IMR-90 (cell line): ENCODE measurements around the gene SNED1. TPM values are rescaled to one million over a fixed set of nuclear protein-coding genes. Genes with fewer than 3 reads are reported as not detected.

Source experiments
- ATAC-seq: fragments of 200-7000 bp; cut with Tn5 transposase; 2 replicates; pipeline ENCODE4 v1.9.1; 2020; ENCODE audit warnings: low read depth, mild to moderate bottlenecking, moderate library complexity
- BruUV-seq: library from RNA; stranded (reverse); fragments of 400-500 nt; replicated peaks from 2 replicates; lab custom pipeline; 2021; lab: Mats Ljungman, UMichigan
- CTCF ChIA-PET: fragments of 300-600 bp; formaldehyde crosslinking; extraction: SDS; loops from one replicate; lab custom pipeline; 2021; ENCODE audit warnings: antibody characterized with exemption; lab: Yijun Ruan, JAX
- POLR2A ChIA-PET: fragments of 300-600 bp; sonication (Branson Sonifier 250); formaldehyde crosslinking; loops from one replicate; lab custom pipeline; 2022; ENCODE audit warnings: antibody characterized with exemption; ENCODE audit not compliant: unreplicated experiment; lab: Charles Lee
- DNase-seq: peaks from one replicate; pipeline ENCODE4 v3.0.0; 2013
- H2AFZ ChIP-seq: replicated peaks from 2 replicates; pipeline ENCODE3; 2013; ENCODE audit warnings: low read length, mild to moderate bottlenecking; ENCODE audit not compliant: poor library complexity
- H2AK5ac ChIP-seq: 2 replicates; pipeline ENCODE4 v1.6.1; 2013; ENCODE audit warnings: low read depth, low read length, inconsistent platforms
- H2AK9ac ChIP-seq: replicated peaks from 2 replicates; pipeline ENCODE3; 2013; ENCODE audit warnings: mild to moderate bottlenecking, low read depth, low read length, moderate library complexity; ENCODE audit not compliant: poor library complexity
- H2BK120ac ChIP-seq: 2 replicates; pipeline ENCODE4 v1.6.1; 2013; ENCODE audit warnings: low read depth, low read length, inconsistent platforms
- H2BK15ac ChIP-seq: 3 replicates; pipeline ENCODE4 v1.6.1; 2013; ENCODE audit warnings: low read depth, low read length, inconsistent platforms
- H2BK20ac ChIP-seq: 2 replicates; pipeline ENCODE4 v1.6.1; 2013; ENCODE audit warnings: low read depth, mild to moderate bottlenecking, inconsistent platforms, low read length, moderate library complexity
- H2BK5ac ChIP-seq: 2 replicates; pipeline ENCODE4 v1.6.1; 2013; ENCODE audit warnings: mild to moderate bottlenecking, low read depth, low read length, inconsistent platforms; ENCODE audit not compliant: poor library complexity, severe bottlenecking
- H3K14ac ChIP-seq: replicated peaks from 2 replicates; pipeline ENCODE4 v1.6.1; 2013; ENCODE audit warnings: low read depth, low read length, inconsistent platforms
- H3K18ac ChIP-seq: 2 replicates; pipeline ENCODE4 v1.6.1; 2013; ENCODE audit warnings: low read depth, low read length, control low read depth
- H3K23ac ChIP-seq: 2 replicates; pipeline ENCODE4 v1.6.1; 2013; ENCODE audit warnings: low read depth, low read length, inconsistent platforms
- H3K27ac ChIP-seq: 2 replicates; pipeline ENCODE4 v1.5.1; 2013; ENCODE audit warnings: mild to moderate bottlenecking, control low read depth, low read length; ENCODE audit not compliant: insufficient read depth
- H3K27me3 ChIP-seq: 2 replicates; pipeline ENCODE4 v1.6.1; 2013; ENCODE audit warnings: low read length; ENCODE audit not compliant: control insufficient read depth, insufficient read depth
- H3K36me3 ChIP-seq: 2 replicates; pipeline ENCODE4 v1.6.1; 2013; ENCODE audit warnings: low read length, mixed read lengths; ENCODE audit not compliant: control insufficient read depth, insufficient read depth
- H3K4ac ChIP-seq: 2 replicates; pipeline ENCODE4 v1.6.1; 2013; ENCODE audit warnings: low read depth, low read length, inconsistent platforms
- H3K4me1 ChIP-seq: 2 replicates; pipeline ENCODE4 v1.6.1; 2013; ENCODE audit warnings: low read length, mixed read lengths; ENCODE audit not compliant: control insufficient read depth, insufficient read depth
- H3K4me2 ChIP-seq: 2 replicates; pipeline ENCODE4 v1.6.1; 2013; ENCODE audit warnings: low read depth, mild to moderate bottlenecking, control low read depth, low read length, moderate library complexity
- H3K4me3 ChIP-seq: 2 replicates; pipeline ENCODE4 v1.5.1; 2013; ENCODE audit warnings: low read depth, mild to moderate bottlenecking, control low read depth, low read length, moderate library complexity; ENCODE audit not compliant: insufficient read depth
- H3K56ac ChIP-seq: 2 replicates; pipeline ENCODE4 v1.6.1; 2013; ENCODE audit warnings: low read length, inconsistent platforms; ENCODE audit not compliant: insufficient read depth; ENCODE audit errors: extremely low read depth
- H3K79me1 ChIP-seq, 2 experiments: 2 replicates each; pipeline ENCODE4 v1.6.1; 2013; ENCODE audit warnings: low read length in 2 of 2, inconsistent platforms in 1 of 2, low read depth in 1 of 2
- H3K9ac ChIP-seq: 2 replicates; pipeline ENCODE4 v1.6.1; 2013; ENCODE audit warnings: low read depth, low read length, control low read depth
- H3K9me1 ChIP-seq: 2 replicates; pipeline ENCODE4 v1.6.1; 2013; ENCODE audit warnings: low read length, inconsistent platforms; ENCODE audit not compliant: insufficient read depth
- H3K9me3 ChIP-seq: 2 replicates; pipeline ENCODE4 v1.6.1; 2013; ENCODE audit warnings: low read length; ENCODE audit not compliant: control insufficient read depth, insufficient read depth
- H4K20me1 ChIP-seq: 2 replicates; pipeline ENCODE4 v1.6.1; 2013; ENCODE audit warnings: low read length, inconsistent platforms; ENCODE audit not compliant: insufficient read depth
- H4K5ac ChIP-seq: 2 replicates; pipeline ENCODE4 v1.6.1; 2013; ENCODE audit warnings: mild to moderate bottlenecking, low read depth, low read length, control low read depth
- H4K8ac ChIP-seq, 2 experiments: 2 replicates each; pipeline ENCODE4 v1.6.1; 2013; ENCODE audit warnings: low read depth in 2 of 2, low read length in 2 of 2, control low read depth in 1 of 2, inconsistent platforms in 1 of 2
- H4K91ac ChIP-seq: 2 replicates; pipeline ENCODE4 v1.6.1; 2013; ENCODE audit warnings: low read depth, low read length, inconsistent platforms; ENCODE audit not compliant: insufficient read depth
- CEBPB ChIP-seq: IDR thresholded peaks from 2 replicates; pipeline ENCODE4 v1.6.1; 2012; ENCODE audit warnings: low read depth, low read length, improper control_type of control experiment
- CHD1 ChIP-seq: IDR thresholded peaks from 2 replicates; pipeline ENCODE4 v1.6.1; 2012; ENCODE audit warnings: low read depth, low read length, improper control_type of control experiment
- FOS ChIP-seq: fragments of 150-350 bp; IDR thresholded peaks from 2 replicates; pipeline ENCODE4 v1.6.1; 2016; ENCODE audit warnings: low read depth, low read length
- MAFK ChIP-seq: IDR thresholded peaks from 2 replicates; pipeline ENCODE4 v1.6.1; 2012; ENCODE audit warnings: low read depth, low read length, improper control_type of control experiment
- MAZ ChIP-seq: IDR thresholded peaks from 2 replicates; pipeline ENCODE4 v1.6.1; 2012; ENCODE audit warnings: low read depth, mild to moderate bottlenecking, low read length, improper control_type of control experiment, moderate library complexity, borderline replicate concordance
- MXI1 ChIP-seq: IDR thresholded peaks from 2 replicates; pipeline ENCODE4 v1.6.1; 2012; ENCODE audit warnings: low read depth, mild to moderate bottlenecking, low read length, moderate library complexity, borderline replicate concordance
- RAD21 ChIP-seq: IDR thresholded peaks from 2 replicates; pipeline ENCODE4 v1.6.1; 2012; ENCODE audit warnings: low read length, improper control_type of control experiment
- SMC3 ChIP-seq: fragments of 150-350 bp; IDR thresholded peaks from 2 replicates; pipeline ENCODE4 v1.6.1; 2016; ENCODE audit warnings: low read depth, mild to moderate bottlenecking, antibody characterized with exemption, low read length, moderate library complexity
- WGBS, 2 experiments: methylation state at CpG; one replicate each; pipeline versions ENCODE4 v1.1.5 to v1.1.7; 2013; ENCODE audit warnings: missing lambda C conversion rate in 2 of 2; ENCODE audit not compliant: insufficient read length in 1 of 2; ENCODE audit errors: extremely low coverage in 2 of 2; 5-methylcytosine and 5-hydroxymethylcytosine counted together
- dilution Hi-C: fragments of 300-500 bp; cut with HindIII; formaldehyde crosslinking; loops from one replicate; pipeline ENCODE4 v1.14.3; 2018; ENCODE audit warnings: low sequenced_read_pairs; ENCODE audit not compliant: unreplicated experiment
- in situ Hi-C: fragments of 300-500 bp; cut with MboI; formaldehyde crosslinking; loops from 3 replicates; pipeline ENCODE4 v1.14.3; 2019; ENCODE audit warnings: low sequenced_read_pairs, inconsistent platforms, mixed read lengths
- intact Hi-C: fragments of 100-400 bp; cut with micrococcal nuclease; formaldehyde crosslinking; loops from 2 replicates; pipeline ENCODE4 v1.10.0; 2022
- polyA plus RNA-seq, 3 experiments: library from polyadenylated mRNA; depleted of rRNA; stranded (reverse); fragments of >200 nt; gene quantifications; 2 replicates each; pipeline ENCODE4 v1.2.3, GENCODE V29; 2012; ENCODE audit warnings: low replicate concordance in 1 of 3
- total RNA-seq: library from RNA; depleted of rRNA; stranded (reverse); fragments of >200 nt; gene quantifications from 2 replicates; pipeline ENCODE4 v1.2.3, GENCODE V29; 2012
- TF ChIP-seq, protein P1 (sequence below): conservative IDR thresholded peaks from 2 replicates; pipeline ENCODE4 v1.5.1; 2012; ENCODE audit warnings: mild to moderate bottlenecking, low read depth, low read length, improper control_type of control experiment

The SNED1 gene
- total and polyA plus RNA-seq, 2 of the 4 experiments (the other 2 are of a cell fraction) = 1.1 to 3.4 TPM

DNA sequence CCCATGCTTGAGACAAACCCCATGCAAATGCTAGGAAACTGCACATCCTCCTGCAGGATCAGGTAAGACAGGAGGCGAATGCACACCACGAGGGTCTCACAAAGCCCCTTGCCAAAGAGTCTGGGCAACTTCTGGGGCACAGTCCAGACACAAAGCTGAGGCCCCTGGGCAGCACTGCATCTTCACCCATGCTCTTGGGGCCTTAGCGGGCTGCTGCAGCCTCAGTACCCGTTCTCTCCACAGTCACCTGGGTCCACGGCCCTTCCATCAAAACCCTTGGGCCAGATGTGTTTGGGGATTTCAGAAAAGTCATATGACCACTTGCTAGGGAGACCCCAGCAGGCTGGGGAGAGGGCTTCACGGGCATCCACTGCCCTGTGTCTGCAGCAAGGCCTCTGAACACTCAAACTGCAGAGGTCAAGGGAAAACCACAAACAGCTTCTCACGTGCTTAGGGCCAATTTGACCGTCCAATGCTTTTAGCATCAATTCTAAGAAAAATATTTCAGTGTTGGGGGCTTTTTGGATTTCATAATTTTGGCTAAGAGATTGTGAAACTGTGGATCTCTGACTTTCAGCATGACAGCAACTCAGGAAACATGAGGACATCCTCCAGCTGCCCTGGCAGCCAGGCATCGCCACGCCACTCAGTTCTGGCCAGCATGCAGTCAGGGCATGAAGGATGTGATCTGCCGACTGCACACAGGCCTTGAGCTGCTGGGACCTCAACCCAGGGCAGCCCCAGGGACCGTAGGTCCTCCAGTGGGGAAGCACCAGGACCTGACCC lies 130.9 kb downstream of the SNED1 start:
- Histone ChIP-seq H3K9ac (no peak overlapping the region), H3K4me2 (no peak overlapping the region), H2AK5ac (no peak overlapping the region), H4K91ac (no peak overlapping the region), H3K9me3 (no peaks in the 10 kb centered on the region), H2AK9ac (no peak overlapping the region), H4K20me1 (no peaks in the 10 kb centered on the region), H3K4me3 (no peak overlapping the region), H3K56ac (no peak overlapping the region), H2AFZ (peak overlapping the region; percentile 32), H3K27ac (no peak overlapping the region), H3K23ac (no peak overlapping the region), H3K14ac (no peak overlapping the region), H3K36me3 (peaks cover 4% of the 10 kb centered on the region; the same call in 1 of the 2 replicates), H4K5ac (no peak overlapping the region), H2BK20ac (no peak overlapping the region), H3K79me1 (no peaks in the 10 kb centered on the region), H3K9me1 (peaks cover 3% of the 10 kb centered on the region), H2BK120ac (no peak overlapping the region), H3K4me1 (no peaks in the 10 kb centered on the region), H2BK5ac (no peak overlapping the region), H3K27me3 (no peaks in the 10 kb centered on the region), H3K18ac (no peak overlapping the region), H3K4ac (no peak overlapping the region), H2BK15ac (no peak overlapping the region), H4K8ac (no peak overlapping the region)
- BruUV-seq = no TSS peak
- no peak for ATAC-seq
- intact Hi-C loops (no loop called here), dilution Hi-C loops (no loop called here), in situ Hi-C loops (no loop called here)
- DNase-seq = no peak
- TF ChIP-seq MAZ = no peak
- no peak for TF ChIP-seq MAFK
- no peak for TF ChIP-seq RAD21
- TF ChIP-seq, protein P1, sequence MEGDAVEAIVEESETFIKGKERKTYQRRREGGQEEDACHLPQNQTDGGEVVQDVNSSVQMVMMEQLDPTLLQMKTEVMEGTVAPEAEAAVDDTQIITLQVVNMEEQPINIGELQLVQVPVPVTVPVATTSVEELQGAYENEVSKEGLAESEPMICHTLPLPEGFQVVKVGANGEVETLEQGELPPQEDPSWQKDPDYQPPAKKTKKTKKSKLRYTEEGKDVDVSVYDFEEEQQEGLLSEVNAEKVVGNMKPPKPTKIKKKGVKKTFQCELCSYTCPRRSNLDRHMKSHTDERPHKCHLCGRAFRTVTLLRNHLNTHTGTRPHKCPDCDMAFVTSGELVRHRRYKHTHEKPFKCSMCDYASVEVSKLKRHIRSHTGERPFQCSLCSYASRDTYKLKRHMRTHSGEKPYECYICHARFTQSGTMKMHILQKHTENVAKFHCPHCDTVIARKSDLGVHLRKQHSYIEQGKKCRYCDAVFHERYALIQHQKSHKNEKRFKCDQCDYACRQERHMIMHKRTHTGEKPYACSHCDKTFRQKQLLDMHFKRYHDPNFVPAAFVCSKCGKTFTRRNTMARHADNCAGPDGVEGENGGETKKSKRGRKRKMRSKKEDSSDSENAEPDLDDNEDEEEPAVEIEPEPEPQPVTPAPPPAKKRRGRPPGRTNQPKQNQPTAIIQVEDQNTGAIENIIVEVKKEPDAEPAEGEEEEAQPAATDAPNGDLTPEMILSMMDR = no peak
- no peak for TF ChIP-seq SMC3
- TF ChIP-seq CHD1 = no peak
- TF ChIP-seq CEBPB = no peak
- TF ChIP-seq FOS = no peak
- TF ChIP-seq MXI1 = no peak
- ChIA-PET CTCF (no interaction called here), POLR2A (no interaction called here)
- WGBS, 2 experiments = 85% methylated on average over 7 of the region's 12 CpGs; no CpG with 5 or more reads in 1 of the 2 experiments
